Osteocyte (in vitro differentiated cells): ENCODE measurements around the gene RASSF1. TPM values are rescaled to one million over a fixed set of nuclear protein-coding genes. Genes with fewer than 3 reads are reported as not detected.

Experiments
- DNase-seq: peaks from one replicate; pipeline ENCODE4 v3.0.0; 2021; ENCODE audit warnings: mixed read lengths; ENCODE audit not compliant: unreplicated experiment; ENCODE audit errors: extremely low spot score
- H3K27ac Mint-ChIP-seq: one replicate; pipeline ENCODE4 v1.8.0; 2021; ENCODE audit warnings: mild to moderate bottlenecking, mixed read lengths; ENCODE audit not compliant: unreplicated experiment
- H3K27me3 Mint-ChIP-seq: one replicate; pipeline ENCODE4 v1.8.0; 2021; ENCODE audit warnings: mixed read lengths; ENCODE audit not compliant: unreplicated experiment
- H3K36me3 Mint-ChIP-seq: one replicate; pipeline ENCODE4 v1.8.0; 2021; ENCODE audit warnings: mixed read lengths; ENCODE audit not compliant: unreplicated experiment
- H3K4me1 Mint-ChIP-seq: one replicate; pipeline ENCODE4 v1.8.0; 2021; ENCODE audit warnings: mixed read lengths; ENCODE audit not compliant: unreplicated experiment
- H3K4me3 Mint-ChIP-seq: one replicate; pipeline ENCODE4 v1.8.0; 2021; ENCODE audit warnings: mild to moderate bottlenecking, moderate library complexity, mixed read lengths; ENCODE audit not compliant: unreplicated experiment
- H3K9me3 Mint-ChIP-seq: one replicate; pipeline ENCODE4 v1.8.0; 2021; ENCODE audit warnings: mixed read lengths; ENCODE audit not compliant: unreplicated experiment
- total RNA-seq: library from RNA; stranded (reverse); gene quantifications from 2 replicates; pipeline ENCODE4 v1.2.1, GENCODE V29; 2021
- TF ChIP-seq, protein P1 (sequence below): fragments of 200-600 bp; sonication (generic); IDR thresholded peaks from 2 replicates; pipeline ENCODE4 v1.5.0; 2021; ENCODE audit warnings: antibody characterized with exemption, mild to moderate bottlenecking, moderate library complexity

RASSF1 gene
- total RNA-seq, 1 donor from 2014 or later: 12.8 TPM

DNA sequence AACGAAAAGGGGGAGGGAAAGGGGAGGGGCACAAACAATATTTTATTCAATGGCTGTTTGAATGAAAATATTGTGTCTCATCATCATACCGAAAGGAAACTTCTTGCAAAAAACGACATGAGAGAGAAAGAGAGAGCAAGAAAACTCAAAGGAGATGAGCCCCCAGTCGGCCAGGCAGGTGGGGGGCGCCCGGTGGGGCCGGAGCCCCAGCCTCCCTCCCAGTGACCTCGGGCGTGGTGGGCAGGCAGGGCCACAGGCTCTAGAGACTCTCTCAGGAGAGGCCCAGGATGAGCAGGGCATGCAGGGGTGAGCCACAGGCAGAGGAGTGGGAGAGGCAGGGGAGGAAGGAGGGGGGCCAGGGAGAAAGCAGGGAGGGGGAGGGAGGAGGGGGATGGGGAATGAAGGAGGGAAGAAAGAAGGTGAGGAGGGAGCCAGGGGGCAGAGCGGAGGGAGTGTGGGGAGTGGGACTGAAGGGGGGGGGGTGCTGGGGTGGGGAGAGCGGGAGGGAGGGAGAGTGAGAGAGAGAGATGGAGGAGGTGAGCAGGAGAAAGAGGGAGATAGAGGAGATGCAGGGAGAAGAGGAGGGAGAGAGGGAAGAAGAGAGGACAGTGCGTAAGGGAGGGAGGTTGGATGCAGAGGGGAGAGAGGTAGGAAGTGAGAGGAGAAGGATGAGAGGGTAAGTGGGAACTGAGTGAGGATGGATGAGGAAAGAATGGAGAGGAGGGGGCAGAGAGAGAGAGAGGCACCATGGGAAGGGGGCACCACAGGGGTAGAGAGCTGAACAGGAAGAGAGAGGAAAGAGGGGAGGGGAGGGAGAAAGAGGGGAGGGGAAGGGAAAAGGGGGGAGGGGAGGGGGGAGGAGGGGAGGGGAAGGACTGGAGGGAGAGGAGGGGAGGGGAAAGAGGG, 32.8 kb upstream of the RASSF1 start:
- Mint-ChIP-seq H3K27ac (no peak overlapping the region), H3K4me3 (no peak overlapping the region), H3K4me1 (no peaks in the 10 kb centered on the region), H3K36me3 (no peaks in the 10 kb centered on the region), H3K9me3 (no peaks in the 10 kb centered on the region), H3K27me3 (peaks cover 8% of the 10 kb centered on the region)
- no peak for DNase-seq
- TF ChIP-seq, protein P1, sequence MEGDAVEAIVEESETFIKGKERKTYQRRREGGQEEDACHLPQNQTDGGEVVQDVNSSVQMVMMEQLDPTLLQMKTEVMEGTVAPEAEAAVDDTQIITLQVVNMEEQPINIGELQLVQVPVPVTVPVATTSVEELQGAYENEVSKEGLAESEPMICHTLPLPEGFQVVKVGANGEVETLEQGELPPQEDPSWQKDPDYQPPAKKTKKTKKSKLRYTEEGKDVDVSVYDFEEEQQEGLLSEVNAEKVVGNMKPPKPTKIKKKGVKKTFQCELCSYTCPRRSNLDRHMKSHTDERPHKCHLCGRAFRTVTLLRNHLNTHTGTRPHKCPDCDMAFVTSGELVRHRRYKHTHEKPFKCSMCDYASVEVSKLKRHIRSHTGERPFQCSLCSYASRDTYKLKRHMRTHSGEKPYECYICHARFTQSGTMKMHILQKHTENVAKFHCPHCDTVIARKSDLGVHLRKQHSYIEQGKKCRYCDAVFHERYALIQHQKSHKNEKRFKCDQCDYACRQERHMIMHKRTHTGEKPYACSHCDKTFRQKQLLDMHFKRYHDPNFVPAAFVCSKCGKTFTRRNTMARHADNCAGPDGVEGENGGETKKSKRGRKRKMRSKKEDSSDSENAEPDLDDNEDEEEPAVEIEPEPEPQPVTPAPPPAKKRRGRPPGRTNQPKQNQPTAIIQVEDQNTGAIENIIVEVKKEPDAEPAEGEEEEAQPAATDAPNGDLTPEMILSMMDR: no peak

DNA sequence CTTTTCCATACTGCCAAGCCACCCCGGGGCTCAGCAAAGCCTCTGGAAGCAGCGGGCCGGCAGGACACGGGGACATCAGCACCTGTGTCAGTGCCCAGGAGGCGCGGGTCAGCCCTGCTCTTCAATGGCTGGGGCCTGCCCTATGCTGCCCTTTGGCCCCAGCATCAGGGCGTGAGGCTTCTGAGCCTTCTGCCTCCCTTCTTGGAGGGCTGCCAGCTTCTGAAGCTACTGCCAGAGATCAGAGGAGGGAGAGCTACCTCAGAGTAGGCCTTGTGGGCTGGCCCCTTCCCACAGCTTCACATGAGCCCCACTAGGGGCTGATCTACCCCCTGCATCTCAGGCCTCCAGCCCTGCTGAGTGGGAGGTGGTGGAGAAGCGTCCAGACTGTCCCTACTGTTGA, 31.7 kb upstream of the RASSF1 start:
- H3K9me3 Mint-ChIP-seq: no peaks in the 10 kb centered on the region

DNA sequence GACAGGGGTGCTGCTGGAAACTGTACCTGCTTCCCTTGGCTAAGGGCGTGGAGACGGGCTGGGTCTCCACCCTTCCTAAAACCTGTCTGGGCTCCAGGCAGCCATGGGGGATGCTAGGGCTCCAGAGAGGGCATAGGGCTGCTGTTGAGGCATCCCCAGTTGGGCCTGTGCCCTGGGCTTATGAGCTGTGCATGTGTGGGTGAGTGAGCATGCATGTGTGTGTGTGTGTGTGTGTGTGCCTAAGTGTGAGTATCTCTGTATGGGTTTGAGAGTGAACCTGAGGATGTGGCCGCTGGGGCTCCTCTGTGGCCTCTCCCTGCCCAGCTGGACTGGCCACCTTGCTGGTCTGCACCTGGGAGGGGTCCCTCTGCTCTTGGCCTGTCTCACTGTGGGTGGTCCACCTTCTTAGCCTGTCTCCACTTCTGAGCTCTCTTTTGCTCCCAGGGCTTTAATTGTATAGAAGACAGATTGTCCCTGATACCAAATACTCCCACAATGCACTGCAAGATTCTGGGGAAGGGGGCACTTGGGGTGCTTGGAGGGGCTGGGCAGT, 30.6 kb upstream of the RASSF1 start:
- DNase-seq: no peak
- no peaks in the 10 kb centered on the region for H3K36me3 Mint-ChIP-seq
- H3K27ac Mint-ChIP-seq: no peak overlapping the region
- no peaks in the 10 kb centered on the region for H3K4me1 Mint-ChIP-seq
- peaks cover 8% of the 10 kb centered on the region for H3K27me3 Mint-ChIP-seq
- no peaks in the 10 kb centered on the region for H3K9me3 Mint-ChIP-seq
- TF ChIP-seq, protein P1: no peak
- H3K4me3 Mint-ChIP-seq: no peak overlapping the region

More for the DNA sequence above, 31.7 kb upstream of the RASSF1 start:
- Mint-ChIP-seq H3K27ac (no peak overlapping the region), H3K4me3 (no peak overlapping the region), H3K4me1 (no peaks in the 10 kb centered on the region), H3K36me3 (no peaks in the 10 kb centered on the region), H3K27me3 (peaks cover 8% of the 10 kb centered on the region)
- TF ChIP-seq, protein P1: no peak
- no peak for DNase-seq

DNA sequence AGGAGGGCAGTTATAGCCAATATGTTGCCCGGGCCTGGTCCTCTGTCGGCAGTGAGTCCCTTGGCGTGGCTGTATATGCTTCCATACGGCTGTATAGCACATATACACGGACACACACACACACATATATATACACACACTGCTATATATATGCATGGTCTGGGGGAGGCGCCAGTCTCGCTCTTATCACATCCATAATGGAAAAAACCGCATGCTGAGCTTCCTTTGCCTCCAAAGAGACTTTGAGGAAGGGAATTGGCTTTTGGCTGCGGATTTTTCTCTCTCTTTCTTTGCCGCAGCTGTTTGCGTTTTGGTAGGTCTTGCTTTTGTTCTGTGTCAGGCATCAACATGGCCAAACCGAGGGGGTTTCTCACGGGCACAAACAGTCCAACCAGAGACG, 30.0 kb upstream of the RASSF1 start:
- Mint-ChIP-seq H3K27ac (no peak overlapping the region), H3K9me3 (no peaks in the 10 kb centered on the region), H3K4me3 (no peak overlapping the region), H3K4me1 (no peaks in the 10 kb centered on the region), H3K36me3 (no peaks in the 10 kb centered on the region), H3K27me3 (peaks cover 8% of the 10 kb centered on the region)
- no peak for DNase-seq
- TF ChIP-seq, protein P1: peak; percentile 44

DNA sequence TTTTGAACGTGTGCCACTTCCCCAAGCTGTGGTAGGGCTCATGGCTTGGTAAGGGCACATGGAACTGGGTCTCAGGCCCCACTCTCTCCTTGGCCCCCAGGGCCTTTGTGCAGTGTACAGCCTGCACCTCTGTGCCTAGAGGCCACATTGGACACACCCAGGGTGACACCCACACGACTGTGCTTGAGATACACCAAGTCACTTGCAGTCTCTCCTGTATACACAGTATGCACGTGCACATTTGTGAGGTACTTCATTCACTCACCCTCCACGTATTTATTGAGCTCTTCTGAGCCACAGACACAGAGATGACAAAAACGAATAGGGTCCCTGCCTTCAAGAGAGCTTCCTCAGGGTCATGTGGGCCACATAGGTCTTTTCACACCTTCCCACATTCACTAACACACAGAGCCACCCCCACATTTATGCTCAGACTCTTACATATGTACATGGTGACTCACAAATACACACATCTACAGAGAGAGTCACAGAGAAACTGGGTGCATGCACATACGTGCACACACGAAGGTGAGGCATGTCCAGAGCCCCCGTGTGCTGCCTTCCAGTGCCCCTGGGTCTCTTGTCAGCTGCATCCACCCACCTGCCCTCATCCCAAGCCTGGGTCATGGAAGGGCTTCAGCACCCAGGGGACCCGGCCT, 28.5 kb upstream of the RASSF1 start:
- no peak for DNase-seq
- Mint-ChIP-seq H3K4me3 (no peak overlapping the region), H3K36me3 (no peaks in the 10 kb centered on the region), H3K27me3 (peaks cover 8% of the 10 kb centered on the region), H3K27ac (no peak overlapping the region), H3K9me3 (no peaks in the 10 kb centered on the region), H3K4me1 (no peaks in the 10 kb centered on the region)
- TF ChIP-seq, protein P1: no peak
